Embryonic facial prominence (tissue), 1 donor: ENCODE measurements around the gene SNX32.

Experiments used
- DNase-seq: peaks from one replicate; pipeline ENCODE4 v3.0.0-alpha.2; 2016; ENCODE audit errors: extremely low spot score

SNX32 gene

DNA sequence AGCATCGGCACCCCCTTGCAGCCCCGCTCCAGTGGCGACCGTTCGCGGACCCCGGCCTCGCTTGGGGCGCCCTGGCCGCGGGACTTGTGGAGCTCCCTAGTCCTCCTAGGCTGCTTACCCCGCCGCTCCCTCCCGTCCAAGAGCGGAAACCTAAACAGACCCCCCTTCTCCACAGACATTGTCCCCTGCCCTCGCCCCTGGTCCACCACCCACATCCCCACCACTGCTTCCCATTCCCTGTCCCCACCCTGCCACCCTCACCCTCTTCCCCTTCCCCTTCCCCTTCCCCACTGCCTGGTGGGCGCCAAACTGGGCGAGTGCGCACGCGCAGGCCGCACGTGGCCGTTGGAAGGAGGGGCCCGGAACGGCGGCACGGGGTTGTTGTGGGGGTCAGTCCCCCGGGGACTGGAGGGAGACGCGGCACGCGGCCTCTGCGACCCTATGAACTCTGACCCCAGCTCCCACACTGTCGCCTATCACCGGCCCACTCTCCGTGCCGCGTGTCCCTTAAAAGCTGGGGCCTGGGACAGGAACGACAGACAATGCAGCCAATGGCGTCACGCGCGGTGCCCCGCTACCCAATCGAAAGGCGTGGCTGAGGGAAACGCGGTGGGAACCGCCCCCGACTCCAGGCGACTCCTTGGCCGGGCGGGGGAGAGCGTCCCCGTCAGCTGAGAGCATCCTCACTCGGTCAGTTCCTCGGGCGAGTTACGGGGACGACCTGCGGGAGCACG lies at the start of gene SNX32:
SNX32 (plus strand) TSS at position 667 of the 734 bp plus-strand sequence. CDS start 103 bp downstream, outside the sequence.
- peak; percentile 86 for DNase-seq

DNA sequence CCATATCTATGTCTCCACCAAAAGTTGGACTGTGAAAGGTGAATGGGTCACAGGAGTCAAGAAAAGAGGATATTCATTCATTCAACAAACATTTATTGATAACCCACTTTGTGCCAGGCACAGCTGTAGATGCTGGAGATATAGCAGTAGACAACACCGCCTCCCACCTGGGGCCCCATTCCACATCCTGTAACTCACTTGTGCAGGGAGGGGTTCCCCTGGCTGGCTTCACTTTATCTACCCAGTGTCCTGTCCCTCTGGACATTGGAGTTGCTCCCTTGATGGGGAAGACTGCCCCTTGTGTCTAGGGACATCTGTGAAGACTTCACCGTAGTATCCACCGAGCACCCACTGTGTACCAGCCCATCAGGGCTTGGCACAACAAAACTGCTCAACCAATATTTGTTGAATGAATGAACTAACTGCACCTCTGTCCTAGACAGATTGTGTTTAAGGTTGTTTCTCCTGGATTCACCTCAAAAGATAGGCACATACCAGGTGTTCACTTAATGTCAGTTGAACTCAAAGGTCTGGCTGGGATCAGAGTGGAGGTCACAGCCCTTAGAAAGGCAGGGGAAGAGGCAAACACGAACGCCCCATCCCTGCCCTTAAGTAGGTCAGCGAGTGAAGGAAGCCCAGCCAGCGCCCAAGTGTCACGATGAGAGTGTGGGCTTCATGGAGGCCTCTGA lies 48.3 kb upstream of the SNX32 start:
- DNase-seq, result no peak

DNA sequence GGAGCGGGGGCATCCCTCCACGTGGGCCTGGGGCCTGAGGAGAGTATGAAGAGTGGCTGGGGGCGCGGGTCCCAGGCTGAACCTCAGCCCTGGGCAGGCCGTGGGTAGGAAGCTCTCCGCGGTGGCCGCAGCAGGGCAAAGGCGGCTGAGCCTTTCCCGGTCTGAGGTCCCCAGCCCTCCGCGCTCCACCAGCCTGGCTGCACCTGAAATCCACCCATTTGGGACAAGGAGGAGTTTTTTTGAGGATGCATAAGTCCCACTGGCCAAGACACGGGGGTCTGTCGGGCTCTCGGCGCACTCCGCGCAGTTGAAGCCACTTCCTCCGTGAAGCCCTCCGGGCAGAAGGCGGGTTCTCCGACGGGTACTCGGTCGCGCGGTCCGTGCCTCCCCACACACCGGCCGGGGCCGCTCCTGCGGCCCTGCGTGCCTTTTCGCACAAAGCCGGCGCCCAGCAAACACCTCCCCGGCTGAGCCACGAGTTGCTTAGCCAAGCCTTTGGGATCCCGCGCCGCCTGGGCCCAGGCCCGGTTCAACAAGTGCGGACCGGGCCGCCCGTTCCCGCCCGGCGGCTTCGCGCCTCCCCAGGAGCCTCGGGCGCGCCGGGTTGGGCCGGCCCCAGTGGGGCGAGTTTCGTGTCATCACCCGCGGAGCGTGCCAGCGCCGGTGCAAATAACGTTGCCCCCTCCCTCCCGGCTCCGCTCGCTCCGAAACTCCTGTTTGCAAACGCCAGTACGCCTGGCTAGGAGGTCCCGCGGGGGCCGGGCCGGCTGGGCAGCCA lies 47.6 kb upstream of the SNX32 start:
- DNase-seq, result no peak

DNA sequence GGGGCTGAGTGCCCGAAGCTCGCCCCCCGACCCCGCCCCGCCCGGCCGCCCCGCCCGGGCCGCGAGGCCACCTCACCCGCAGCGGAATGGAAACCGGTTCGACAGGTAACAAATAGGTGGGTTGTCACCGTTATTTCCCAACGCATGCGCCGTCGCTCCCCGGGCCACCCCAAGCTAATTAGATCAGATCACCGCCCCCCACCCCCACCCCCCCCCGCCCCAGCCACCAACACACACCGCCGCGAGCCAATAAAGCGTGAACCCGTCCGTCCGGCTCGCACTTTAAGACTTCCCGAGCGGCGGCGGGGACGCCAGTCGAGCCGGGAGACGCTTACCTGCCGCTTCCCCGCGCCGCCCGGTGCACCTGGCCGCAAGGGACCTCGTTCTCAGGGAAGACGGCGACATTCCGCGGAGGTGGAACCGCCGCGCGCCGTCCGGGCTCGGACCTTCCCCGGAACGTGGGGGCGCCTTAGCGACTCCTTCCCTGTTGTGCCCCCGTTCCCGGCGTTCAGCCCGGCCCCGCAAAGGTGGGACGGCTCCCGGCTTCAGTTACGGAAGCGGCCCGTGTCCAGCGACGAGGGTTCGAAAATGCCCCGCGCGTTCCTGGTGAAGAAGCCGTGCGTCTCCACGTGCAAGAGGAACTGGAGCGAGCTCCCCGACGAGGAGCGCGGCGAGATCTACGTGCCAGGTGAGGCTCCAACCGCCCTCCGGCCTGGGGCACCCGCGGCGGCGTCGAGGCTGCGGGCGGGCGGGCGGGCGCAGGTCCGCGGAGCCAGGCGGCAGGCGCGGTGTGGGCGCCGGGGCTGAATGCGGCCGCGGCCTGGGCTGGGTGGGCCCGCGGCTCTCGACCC lies 46.8 kb upstream of the SNX32 start, which contains the start of gene OVOL1:
OVOL1 (plus strand) TSS at position 278 of the 851 bp plus-strand sequence; CDS start at position 589, 311 bp downstream.
- DNase-seq, result no peak

DNA sequence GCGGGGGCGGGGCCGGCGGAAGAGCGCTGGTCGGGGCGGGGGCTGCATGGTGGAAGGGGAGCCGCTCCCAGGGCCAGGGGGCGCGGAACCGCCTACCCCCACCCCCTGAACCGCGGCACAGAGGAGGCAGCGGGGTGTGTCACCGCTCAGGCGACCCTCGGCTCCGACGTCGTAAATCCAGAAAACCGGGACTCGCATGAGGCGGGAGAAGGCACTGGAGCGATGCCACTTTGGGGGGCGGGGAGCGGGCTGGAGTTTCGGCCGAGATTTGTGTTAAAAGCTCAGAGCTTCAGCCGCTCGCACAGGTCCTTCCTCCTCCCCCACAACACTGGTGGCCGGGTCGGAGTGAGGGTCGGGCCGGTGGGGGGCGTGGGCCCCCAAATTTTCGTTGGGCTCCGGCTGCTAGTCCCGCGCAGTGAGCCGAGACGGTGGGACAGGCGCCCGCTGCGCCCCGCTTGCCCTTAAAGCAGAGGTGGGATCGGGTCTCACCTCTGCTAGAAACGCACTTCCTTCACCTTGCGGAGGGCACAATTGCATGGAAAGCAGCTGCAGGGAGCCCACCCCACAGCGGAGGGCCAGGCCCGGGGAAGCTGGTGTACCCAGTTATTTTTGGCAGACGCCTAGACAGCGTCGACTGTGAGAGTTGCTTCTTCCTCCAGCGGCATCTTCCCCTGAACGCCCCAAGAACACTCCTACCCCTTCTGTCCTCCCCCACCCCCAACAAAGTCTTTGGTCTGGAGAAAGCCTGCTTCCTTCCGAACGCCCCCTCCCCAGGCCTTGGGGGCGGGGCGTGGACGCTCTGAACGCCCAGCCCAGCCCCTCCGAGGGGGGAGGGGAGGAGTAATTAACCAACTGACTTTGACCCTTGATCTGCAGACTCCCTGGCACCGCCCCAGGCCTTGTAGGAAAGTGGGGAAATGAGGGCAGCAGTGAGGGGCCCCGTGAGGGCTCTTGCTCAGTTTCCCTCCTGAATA lies 45.8 kb upstream of the SNX32 start:
- no peak for DNase-seq

DNA sequence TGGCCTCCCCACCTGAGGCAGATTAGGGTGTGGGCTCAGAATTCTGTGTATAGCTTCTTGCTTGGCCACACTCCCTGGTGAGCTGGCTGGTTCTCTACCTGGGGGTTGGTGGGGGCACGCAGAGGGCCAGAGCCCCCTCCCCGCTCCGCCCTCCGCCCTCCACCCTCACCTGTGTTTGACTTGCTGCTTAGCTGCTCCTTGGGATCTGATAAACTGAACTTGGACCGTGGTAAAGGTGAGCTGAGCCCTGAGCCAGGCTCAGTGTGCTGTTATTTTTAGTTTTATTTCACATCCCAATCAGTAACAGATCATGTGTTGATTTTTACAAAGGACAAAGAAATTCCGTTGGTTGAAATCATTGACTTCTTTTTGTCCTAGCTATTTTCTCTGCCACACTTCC lies 44.9 kb upstream of the SNX32 start:
- DNase-seq, result no peak

DNA sequence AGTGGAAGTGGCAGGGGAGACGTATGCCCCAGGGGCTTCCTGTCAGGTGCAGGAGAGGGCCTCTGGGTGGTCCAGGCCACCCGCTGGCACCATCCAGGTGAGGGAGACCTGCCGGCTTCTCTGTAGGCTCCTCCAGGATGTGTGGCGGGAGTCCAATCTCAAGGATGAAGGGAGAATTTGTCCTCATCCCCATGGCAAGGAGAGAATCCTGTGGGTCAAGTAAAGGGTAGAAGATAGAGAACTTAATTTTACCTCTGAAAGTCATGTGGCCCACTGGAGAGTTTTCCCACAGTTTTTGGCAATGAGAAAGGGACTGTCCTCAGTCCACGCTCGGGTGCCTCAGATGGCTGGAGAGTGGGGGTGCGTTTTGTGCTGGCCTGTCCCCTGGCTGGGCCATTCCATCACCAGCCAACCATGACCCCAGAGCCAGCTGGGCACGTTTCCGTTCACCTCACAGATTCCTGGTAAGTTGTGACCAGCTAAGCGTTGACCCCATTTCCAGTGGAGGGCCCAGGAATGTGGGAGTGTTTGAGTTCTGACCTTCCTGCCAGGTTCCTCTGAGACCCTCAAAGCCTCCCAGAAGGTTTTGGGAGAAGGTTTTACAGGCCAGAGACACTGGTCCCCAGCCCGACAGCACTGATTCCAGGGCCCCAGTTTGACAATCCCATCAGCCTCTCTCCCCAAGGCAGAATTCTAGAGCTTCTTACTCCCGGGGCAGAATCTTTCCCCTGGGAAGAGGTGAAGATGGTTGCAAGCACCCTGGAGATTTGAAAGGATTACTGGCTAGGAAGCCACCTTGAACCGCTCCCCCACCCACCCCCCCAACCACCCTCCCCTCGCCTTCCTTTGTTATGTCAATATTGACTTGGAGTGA lies 44.3 kb upstream of the SNX32 start:
- DNase-seq, result no peak

DNA sequence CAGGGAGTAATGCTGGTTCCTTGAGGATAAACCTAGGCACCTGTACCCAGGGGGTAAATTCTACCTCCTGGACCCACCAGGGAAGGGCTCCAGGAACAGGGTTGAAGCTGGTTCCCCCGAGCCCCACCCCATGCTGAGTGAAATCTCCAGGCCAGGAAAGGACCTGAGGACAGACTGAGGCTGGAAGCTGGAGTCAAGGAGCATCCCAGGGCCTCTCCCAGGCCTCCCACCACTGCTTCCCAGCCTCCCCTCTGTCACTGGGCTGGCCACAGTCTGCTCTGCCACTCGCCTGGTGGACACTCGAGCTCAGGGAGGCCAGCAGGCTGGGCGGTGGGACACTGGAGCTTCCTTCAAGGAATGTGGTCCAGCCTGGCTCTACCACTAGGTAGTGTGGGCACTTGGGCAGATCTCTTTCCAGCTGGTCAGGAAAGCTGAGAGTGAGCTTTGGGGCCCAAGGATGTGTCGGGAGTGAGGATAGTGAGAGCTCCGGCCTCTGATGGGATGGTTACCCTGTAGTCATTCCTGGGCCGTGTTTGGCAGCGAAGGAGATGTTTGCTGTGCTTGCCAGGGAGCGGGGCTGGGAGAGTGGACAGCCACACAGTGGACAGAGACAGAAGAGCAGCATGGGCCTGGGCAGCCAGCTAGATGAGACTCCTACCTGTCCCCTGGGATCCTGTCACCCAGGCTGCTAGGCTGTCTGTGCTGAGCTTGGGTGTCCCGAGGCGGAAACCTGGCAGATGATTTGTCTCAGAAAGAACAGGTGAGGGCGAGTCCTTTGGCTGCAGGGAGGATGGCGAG lies 43.5 kb upstream of the SNX32 start:
- DNase-seq, result no peak

DNA sequence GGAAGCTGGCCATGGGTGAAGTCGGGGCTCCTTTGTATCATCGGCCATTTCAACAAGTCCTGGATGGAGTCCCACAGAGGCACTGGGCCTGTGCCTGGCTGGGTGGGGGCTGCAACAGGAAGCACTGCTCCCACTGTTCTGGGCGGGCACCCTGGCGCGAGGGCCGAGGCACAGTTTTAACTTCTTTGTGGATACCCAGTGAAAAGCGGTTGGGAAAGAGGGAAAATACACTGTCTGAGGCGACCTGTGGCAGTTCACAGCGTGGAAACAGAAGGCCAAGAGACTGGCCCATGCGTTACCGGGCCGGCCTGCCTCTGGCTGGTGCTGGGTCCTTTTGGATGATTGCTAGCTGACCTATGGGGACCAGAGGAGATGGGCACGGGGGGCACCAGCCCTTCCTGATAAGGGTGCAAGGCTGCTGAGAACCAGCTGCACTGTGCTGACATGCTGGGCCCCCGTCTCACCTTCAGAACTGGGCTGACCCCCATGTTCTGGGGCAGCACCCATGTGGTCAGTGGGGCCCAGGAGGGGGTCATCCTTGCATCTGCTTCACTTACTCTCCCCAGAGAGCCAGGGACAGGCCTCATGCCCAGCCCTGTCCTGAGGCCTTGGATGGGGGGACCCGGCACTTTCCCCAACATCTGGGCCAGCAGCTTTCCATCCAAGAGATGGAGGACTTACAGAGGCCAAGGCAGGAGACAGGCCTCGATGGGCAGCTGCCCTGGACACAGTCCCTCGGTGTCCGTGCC lies 42.7 kb upstream of the SNX32 start:
- no peak for DNase-seq

DNA sequence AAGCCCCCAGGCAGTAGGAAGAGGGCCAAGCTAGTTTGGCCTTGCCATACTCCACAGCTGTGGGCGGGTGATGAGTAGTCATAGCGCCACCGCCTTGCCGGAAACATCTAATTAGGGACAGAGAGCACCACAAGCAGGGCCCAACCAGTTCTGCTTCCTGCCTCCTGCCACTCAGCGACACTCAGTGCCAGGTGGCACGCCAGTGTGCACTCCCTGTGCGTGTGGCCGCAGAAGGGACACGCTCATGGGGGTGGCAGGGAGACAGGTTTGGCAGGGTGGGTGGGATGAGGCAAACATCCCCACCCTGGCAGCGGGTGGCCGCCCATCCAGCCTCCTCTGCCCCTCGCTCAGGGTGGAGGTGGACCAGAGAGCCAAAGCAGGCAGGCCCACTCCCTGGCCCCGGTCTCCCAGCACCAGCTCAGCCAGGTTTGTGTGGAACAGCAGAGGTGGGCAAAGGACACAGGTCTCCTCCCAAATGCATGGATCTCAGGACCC lies 42.0 kb upstream of the SNX32 start:
- no peak for DNase-seq

DNA sequence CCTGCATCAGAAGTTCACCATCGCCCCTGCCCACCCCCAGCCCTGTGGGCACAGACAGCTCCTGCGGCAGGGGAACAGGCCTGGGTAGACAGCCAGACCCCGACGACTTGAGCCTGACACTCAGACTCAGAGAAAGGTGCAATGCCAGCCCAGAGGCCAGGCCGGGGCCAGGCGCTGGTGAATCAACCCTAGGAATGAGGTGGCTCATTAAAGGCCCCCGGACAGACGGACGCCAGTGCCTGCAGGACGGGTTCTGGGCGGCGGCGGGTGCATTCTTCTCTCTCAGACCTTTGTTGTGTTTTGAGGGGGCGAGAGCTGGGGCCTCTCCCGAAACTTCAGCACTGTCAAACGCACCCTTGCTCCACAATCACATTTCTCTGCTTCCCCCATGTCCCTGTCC lies 41.3 kb upstream of the SNX32 start:
- no peak for DNase-seq

DNA sequence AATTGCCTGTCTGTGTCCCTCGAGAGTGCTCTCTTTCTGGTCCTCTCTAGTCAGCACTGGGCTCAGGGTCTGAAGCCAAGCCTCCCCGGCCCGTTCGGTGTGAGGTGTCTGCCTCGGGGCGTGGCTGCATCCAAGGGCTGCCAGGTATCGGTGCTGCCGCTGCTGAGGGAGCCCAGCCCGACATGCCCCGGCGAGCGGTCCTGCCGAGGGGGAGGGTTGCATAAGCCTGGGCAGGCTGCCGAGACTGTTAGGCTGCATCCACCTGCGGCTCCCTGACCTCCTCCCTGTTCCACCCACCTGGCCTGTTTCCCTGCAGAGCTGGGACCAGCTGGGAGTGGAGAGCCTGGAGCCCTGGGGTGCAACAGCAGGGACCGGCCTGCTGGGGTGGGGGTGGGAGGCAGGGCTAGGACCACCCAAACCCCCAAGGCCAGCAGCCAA lies 40.6 kb upstream of the SNX32 start:
- no peak for DNase-seq

DNA sequence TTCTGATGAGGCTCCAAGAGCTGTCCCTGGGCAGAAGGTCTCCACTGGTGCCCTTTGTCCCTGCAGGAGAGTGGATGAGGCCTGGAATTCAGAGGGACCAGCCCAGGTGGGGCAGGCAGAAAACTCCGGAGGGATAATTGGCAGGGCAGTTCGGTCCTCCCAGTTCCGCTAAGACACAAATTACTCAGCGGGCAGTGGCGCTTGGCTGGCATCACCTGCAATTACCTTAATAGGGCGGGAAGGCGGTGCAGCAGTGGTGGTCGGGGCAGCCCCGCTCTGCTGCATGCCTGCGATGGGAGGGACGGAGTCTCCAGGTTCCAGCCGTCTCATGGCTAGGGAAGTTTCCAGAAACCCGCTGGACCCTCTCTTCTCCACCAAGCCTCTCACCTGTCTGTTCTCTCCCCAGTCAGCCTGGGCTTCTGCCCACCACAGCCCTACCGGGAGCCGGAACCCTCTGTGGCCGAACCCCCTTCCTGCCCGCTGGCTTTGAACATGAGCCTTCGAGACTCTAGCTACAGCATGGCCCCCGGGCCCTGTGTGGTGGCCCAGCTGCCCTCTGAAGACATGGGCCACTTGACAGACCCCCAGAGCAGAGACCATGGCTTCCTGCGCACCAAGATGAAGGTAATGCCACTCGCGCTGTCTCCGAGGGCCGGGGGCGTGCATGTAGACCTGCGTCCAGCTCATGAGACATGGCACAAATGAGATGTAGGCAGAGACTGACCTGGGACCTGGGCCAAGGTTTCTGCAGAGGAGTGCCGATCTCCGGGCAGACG lies 40.0 kb upstream of the SNX32 start:
- DNase-seq, result no peak

DNA sequence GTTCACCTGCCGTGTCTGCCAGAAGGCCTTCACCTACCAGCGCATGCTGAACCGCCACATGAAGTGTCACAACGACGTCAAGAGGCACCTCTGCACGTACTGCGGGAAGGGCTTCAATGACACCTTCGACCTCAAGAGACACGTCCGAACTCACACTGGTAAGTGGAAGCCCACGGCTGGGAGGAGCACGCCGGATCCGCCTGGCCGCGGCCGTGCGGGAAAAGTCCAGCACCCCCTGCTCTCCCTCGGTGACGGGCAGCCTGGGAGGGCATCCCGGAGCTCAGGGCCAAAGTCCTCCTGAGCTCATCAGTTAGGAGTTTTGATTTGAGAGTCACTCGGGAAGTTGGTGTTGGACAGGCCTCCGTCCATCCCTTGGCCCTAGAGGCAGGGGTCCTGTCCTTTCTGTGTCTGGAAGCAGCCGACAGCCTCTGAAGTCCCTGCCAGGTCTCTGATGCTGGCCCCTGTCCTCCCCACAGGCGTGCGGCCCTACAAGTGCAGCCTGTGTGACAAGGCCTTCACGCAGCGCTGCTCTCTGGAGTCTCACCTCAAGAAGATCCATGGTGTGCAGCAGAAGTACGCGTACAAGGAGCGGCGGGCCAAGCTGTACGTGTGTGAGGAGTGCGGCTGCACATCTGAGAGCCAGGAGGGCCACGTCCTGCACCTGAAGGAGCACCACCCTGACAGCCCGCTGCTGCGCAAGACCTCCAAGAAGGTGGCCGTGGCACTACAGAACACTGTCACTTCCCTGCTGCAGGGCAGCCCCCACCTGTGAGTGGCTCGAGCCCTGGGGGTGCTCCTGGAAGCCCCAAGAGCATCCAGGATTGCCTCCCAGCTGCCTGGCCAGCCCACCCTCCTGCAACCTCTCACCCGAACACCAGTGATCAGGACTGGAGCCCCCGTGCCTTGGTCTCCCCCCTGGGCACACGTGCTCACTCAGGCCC lies 38.9 kb upstream of the SNX32 start:
- DNase-seq, result no peak

DNA sequence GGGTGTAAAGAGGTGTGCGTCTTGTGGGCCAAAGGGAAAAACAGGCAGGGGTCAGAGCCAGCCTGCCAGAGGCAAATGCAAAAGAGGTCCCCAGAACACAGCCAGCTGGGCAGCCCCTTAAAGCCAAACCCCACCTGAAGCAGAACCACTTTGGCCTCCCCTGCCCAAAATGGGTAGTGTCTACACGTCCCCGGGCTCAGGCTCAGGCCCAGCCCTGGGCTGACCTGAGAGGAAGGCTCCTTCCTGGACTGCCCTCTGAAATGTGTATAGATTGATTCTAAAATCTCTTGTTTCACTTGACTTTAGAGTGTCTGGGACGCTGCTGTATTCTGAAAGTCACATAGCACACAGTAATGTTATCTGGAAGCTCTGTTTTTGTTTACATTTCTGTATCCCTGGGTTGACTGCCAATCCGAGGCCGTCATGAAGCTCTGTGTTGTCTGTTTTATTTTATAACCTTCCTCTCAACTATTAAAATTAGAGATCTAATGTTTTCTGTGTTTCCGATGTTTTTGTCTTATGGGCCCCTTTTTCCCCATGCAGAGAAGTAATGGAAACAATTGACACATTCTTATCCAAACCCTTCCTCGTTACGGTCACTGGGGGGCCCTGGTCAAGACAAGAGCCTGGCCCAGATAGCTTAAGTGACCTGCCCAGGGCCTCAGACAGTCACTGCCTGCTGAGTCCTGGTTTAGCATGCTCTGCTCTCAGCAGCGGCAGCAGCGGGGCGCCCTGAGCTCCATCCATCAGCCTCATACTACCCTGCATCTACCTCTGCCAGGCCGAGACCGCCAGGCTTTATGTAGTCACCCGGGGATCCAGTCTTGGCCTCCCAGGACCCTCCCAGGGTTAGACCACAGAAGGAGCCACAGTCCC lies 36.8 kb upstream of the SNX32 start:
- DNase-seq, result no peak
